Small intestine (tissue), 7 donors: Measurements from ENCODE around the gene GALNT13. TPM values are rescaled to one million over a fixed set of nuclear protein-coding genes. Genes with fewer than 3 reads are reported as not detected.

Experiments used
- DNase-seq, 2 donors: peaks; one replicate each; pipeline versions ENCODE4 v3.0.0 to v3.0.0-alpha.2; 2013
- FAIRE-seq: peaks from 2 replicates; lab custom pipeline; 2012; peaks lifted over from hg19 to GRCh38; lab: Jason Lieb, UNC
- H3K27ac ChIP-seq, 3 donors: one replicate each; pipeline ENCODE4 v1.5.1; 2013; ENCODE audit warnings: low read length in 2 of 3, mild to moderate bottlenecking in 2 of 3, control low read depth in 1 of 3, inconsistent platforms in 1 of 3, low read depth in 1 of 3, moderate library complexity in 1 of 3
- H3K27me3 ChIP-seq, 3 donors: one replicate each; pipeline ENCODE4 v1.6.1; 2013; ENCODE audit warnings: low read length in 3 of 3, inconsistent platforms in 1 of 3; ENCODE audit not compliant: control insufficient read depth in 3 of 3, insufficient read depth in 3 of 3
- H3K36me3 ChIP-seq, 3 donors: one replicate each; pipeline ENCODE4 v1.6.1; 2013; ENCODE audit warnings: low read length in 3 of 3, inconsistent platforms in 1 of 3, low read depth in 1 of 3, mild to moderate bottlenecking in 1 of 3, moderate library complexity in 1 of 3; ENCODE audit not compliant: control insufficient read depth in 3 of 3, insufficient read depth in 2 of 3
- H3K4me1 ChIP-seq, 3 donors: one replicate each; pipeline ENCODE4 v1.6.1; 2013; ENCODE audit warnings: low read length in 2 of 3, inconsistent platforms in 1 of 3, low read depth in 1 of 3, mild to moderate bottlenecking in 1 of 3, moderate library complexity in 1 of 3; ENCODE audit not compliant: control insufficient read depth in 3 of 3, insufficient read depth in 2 of 3
- H3K4me3 ChIP-seq, 3 donors: one replicate each; pipeline ENCODE4 v1.5.1; 2013; ENCODE audit warnings: low read length in 3 of 3, control low read depth in 1 of 3, inconsistent platforms in 1 of 3, low read depth in 1 of 3, mild to moderate bottlenecking in 1 of 3, moderate library complexity in 1 of 3
- H3K9me3 ChIP-seq, 2 donors: one replicate each; pipeline ENCODE4 v1.6.1; 2013; ENCODE audit warnings: low read depth in 1 of 2, low read length in 1 of 2; ENCODE audit not compliant: control insufficient read depth in 2 of 2, insufficient read depth in 1 of 2
- WGBS, 3 donors: extraction: QIAGEN DNeasy Blood & Tissue Kit; methylation state at CpG; one replicate each; pipeline ENCODE4 v1.1.7; 2013; 5-methylcytosine and 5-hydroxymethylcytosine counted together
- polyA plus RNA-seq, 4 donors: library from polyadenylated mRNA; stranded (reverse) in 3 of 4; unstranded in 1 of 4; fragments of 200-250 nt in 3 of 4; fragments of 120-200 nt in 1 of 4; gene quantifications; one replicate each; pipeline versions ENCODE4 v1.2.1 to v1.2.3, GENCODE V29; 2013
- donor health status: healthy with polysubstance abuse.
- donor health status: control.
- donor health status: control.
- donor health status: Bipolar disorder and iron deficiency.
- donor health status: healthy.

The GALNT13 gene
- polyA plus RNA-seq, 4 donors, result 0.21 to 4.7 TPM; not detected in 2

GRCh38 chr2:153917570-153917969 is 45.8 kb downstream of the GALNT13 start:
- H3K27ac ChIP-seq, result no peak overlapping the region
- no peak overlapping the region for H3K4me3 ChIP-seq
- peaks cover 0 to 9% of the 10 kb centered on the region in 2 donors for H3K9me3 ChIP-seq
- H3K4me1 ChIP-seq, result no peaks in the 10 kb centered on the region
- peak in 1 of 2 donors; percentile 0 for DNase-seq
- no peaks in the 10 kb centered on the region for H3K27me3 ChIP-seq
- H3K36me3 ChIP-seq, result no peaks in the 10 kb centered on the region
- FAIRE-seq, result no peak

GRCh38 chr2:153935511-153935910 is 63.8 kb downstream of the GALNT13 start:
- H3K4me3 ChIP-seq, result no peak overlapping the region
- no peaks in the 10 kb centered on the region for H3K4me1 ChIP-seq
- DNase-seq, result no peak
- H3K9me3 ChIP-seq, result no peaks in the 10 kb centered on the region
- H3K27ac ChIP-seq, result no peak overlapping the region
- H3K27me3 ChIP-seq, result no peaks in the 10 kb centered on the region
- FAIRE-seq, result no peak
- H3K36me3 ChIP-seq, result no peaks in the 10 kb centered on the region

GRCh38 chr2:153939124-153939796 is 67.5 kb downstream of the GALNT13 start:
- Histone ChIP-seq H3K9me3 (no peaks in the 10 kb centered on the region), H3K27me3 (no peaks in the 10 kb centered on the region), H3K4me3 (no peak overlapping the region), H3K27ac (no peak overlapping the region), H3K4me1 (no peaks in the 10 kb centered on the region), H3K36me3 (no peaks in the 10 kb centered on the region)
- FAIRE-seq, result no peak
- WGBS, 3 donors, result 62 to 73% (median 67%) methylated on average over 3 of the region's 3 CpGs
- DNase-seq, result no peak

GRCh38 chr2:153940511-153940910 is 68.8 kb downstream of the GALNT13 start:
- Histone ChIP-seq H3K27me3 (no peaks in the 10 kb centered on the region), H3K4me3 (no peak overlapping the region), H3K36me3 (no peaks in the 10 kb centered on the region), H3K9me3 (no peaks in the 10 kb centered on the region), H3K27ac (no peak overlapping the region), H3K4me1 (no peaks in the 10 kb centered on the region)
- FAIRE-seq (no peak), DNase-seq (no peak)
- WGBS, 3 donors, result 10 to 41% (median 22%) methylated on average over 3 of the region's 3 CpGs

GRCh38 chr2:153944800-153945199 is 73.1 kb downstream of the GALNT13 start:
- no peaks in the 10 kb centered on the region for H3K9me3 ChIP-seq
- FAIRE-seq (no peak), DNase-seq (no peak)
- H3K27ac ChIP-seq, result no peak overlapping the region
- no peaks in the 10 kb centered on the region for H3K27me3 ChIP-seq
- 81 to 86% (median 82%) methylated on average over 8 of the region's 8 CpGs for WGBS, 3 donors
- H3K36me3 ChIP-seq, result no peaks in the 10 kb centered on the region
- no peaks in the 10 kb centered on the region for H3K4me1 ChIP-seq
- no peak overlapping the region for H3K4me3 ChIP-seq

GRCh38 chr2:153946036-153946435 is 74.3 kb downstream of the GALNT13 start:
- H3K4me1 ChIP-seq, result no peaks in the 10 kb centered on the region
- H3K4me3 ChIP-seq, result no peak overlapping the region
- FAIRE-seq, result no peak

GRCh38 chr2:153953761-153954160 is 82.0 kb downstream of the GALNT13 start:
- peaks cover 0 to under 1% of the 10 kb centered on the region in 2 donors for H3K9me3 ChIP-seq
- H3K4me1 ChIP-seq, result no peaks in the 10 kb centered on the region
- no peak for FAIRE-seq
- no peak overlapping the region for H3K27ac ChIP-seq
- no peak overlapping the region for H3K4me3 ChIP-seq
- H3K27me3 ChIP-seq, result no peaks in the 10 kb centered on the region
- no peaks in the 10 kb centered on the region for H3K36me3 ChIP-seq
- no peak for DNase-seq

More at GRCh38 chr2:153946036-153946435, 74.3 kb downstream of the GALNT13 start:
- Histone ChIP-seq H3K9me3 (no peaks in the 10 kb centered on the region), H3K27me3 (no peaks in the 10 kb centered on the region), H3K27ac (no peak overlapping the region), H3K36me3 (no peaks in the 10 kb centered on the region)
- DNase-seq, result no peak

GRCh38 chr2:153963256-153963655 is 91.5 kb downstream of the GALNT13 start:
- Histone ChIP-seq H3K4me3 (no peak overlapping the region), H3K27ac (no peak overlapping the region), H3K4me1 (no peaks in the 10 kb centered on the region), H3K36me3 (no peaks in the 10 kb centered on the region), H3K9me3 (peaks cover 0 to 16% of the 10 kb centered on the region in 2 donors), H3K27me3 (no peaks in the 10 kb centered on the region)
- WGBS, 3 donors, result 16 to 44% (median 24%) methylated on average over 1 of the region's 1 CpG
- no peak for FAIRE-seq
- DNase-seq, result no peak
